ENCODE measurements around the gene GIGYF2.

DNA sequence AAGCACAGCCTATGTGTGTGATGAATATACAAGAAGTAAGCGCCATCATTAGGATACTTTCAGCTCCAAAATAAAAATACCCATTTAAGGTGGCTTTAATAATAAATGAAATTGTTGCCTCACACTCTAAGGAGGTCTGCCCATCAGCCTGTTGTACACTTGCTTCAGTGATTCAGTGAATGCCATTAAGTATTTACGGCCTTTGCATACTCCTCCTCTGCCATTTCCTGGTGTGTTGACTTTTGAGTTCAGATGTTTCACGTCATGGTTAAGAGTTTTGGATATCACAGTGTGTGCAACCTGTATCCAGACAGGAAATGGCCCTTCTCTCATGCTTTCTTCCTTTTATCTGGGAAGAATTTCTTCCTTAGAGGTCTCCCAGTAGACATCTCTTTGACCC, 134.4 kb downstream of the GIGYF2 start:
- no peak for TF ChIP-seq EZH2 (IDR thresholded peaks at IDR 0.05; ENCODE audit: borderline replicate concordance, low read length)
- TF ChIP-seq, protein P1, sequence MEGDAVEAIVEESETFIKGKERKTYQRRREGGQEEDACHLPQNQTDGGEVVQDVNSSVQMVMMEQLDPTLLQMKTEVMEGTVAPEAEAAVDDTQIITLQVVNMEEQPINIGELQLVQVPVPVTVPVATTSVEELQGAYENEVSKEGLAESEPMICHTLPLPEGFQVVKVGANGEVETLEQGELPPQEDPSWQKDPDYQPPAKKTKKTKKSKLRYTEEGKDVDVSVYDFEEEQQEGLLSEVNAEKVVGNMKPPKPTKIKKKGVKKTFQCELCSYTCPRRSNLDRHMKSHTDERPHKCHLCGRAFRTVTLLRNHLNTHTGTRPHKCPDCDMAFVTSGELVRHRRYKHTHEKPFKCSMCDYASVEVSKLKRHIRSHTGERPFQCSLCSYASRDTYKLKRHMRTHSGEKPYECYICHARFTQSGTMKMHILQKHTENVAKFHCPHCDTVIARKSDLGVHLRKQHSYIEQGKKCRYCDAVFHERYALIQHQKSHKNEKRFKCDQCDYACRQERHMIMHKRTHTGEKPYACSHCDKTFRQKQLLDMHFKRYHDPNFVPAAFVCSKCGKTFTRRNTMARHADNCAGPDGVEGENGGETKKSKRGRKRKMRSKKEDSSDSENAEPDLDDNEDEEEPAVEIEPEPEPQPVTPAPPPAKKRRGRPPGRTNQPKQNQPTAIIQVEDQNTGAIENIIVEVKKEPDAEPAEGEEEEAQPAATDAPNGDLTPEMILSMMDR (conservative IDR thresholded peaks at IDR 0.05 in 1 of 2, IDR thresholded peaks at IDR 0.05 in 1 of 2; ENCODE audit: extremely low read depth in 1 of 2, insufficient read depth in 1 of 2, low read depth in 1 of 2, low read length in 2 of 2) = no peak
